HUES6 (cell line): ENCODE data around the gene ZMAT3.

Experiments used
- H3K27ac ChIP-seq: 2 replicates; pipeline ENCODE4 v1.7.0; 2013; ENCODE audit warnings: low read depth, mild to moderate bottlenecking, low read length, inconsistent platforms
- H3K27me3 ChIP-seq: 2 replicates; pipeline ENCODE4 v1.6.1; 2013; ENCODE audit warnings: low read length; ENCODE audit not compliant: control insufficient read depth, insufficient read depth
- H3K36me3 ChIP-seq: 2 replicates; pipeline ENCODE4 v1.6.1; 2013; ENCODE audit warnings: low read length; ENCODE audit not compliant: control insufficient read depth, insufficient read depth
- H3K4me1 ChIP-seq: 2 replicates; pipeline ENCODE4 v1.6.1; 2013; ENCODE audit warnings: low read length; ENCODE audit not compliant: control insufficient read depth, insufficient read depth
- H3K4me3 ChIP-seq: 2 replicates; pipeline ENCODE4 v1.5.1; 2013; ENCODE audit warnings: low read depth, low read length
- H3K9ac ChIP-seq: one replicate; pipeline ENCODE4 v1.6.1; 2013; ENCODE audit warnings: mild to moderate bottlenecking, low read length
- H3K9me3 ChIP-seq: 2 replicates; pipeline ENCODE4 v1.6.1; 2013; ENCODE audit warnings: low read depth, low read length; ENCODE audit not compliant: control insufficient read depth, insufficient read depth

ZMAT3 gene

DNA sequence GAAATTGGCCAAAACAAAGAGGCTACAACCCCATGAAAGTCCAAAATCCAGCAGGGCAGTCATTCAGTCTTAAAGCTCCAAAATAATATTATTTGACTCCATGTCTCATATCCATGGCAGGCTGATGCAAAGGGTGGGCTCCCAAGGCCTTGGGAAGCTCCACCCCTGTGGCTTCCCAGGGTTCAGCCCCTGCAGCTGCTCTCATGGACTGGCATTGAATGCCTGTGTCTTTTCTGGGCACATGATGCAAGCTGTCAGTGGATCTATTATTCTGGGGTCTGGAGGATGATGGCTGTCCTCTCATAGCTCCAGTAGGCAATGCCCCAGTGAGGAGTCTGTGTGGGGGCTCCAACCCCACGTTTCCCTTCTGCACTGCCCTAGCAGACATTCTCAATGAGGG is 81.8 kb downstream of the ZMAT3 start:
- Histone ChIP-seq H3K4me1 (no peaks in the 10 kb centered on the region), H3K27me3 (no peaks in the 10 kb centered on the region), H3K36me3 (no peaks in the 10 kb centered on the region), H3K9me3 (peaks cover 54% of the 10 kb centered on the region), H3K4me3 (no peak overlapping the region), H3K9ac (no peak overlapping the region), H3K27ac (no peak overlapping the region)

DNA sequence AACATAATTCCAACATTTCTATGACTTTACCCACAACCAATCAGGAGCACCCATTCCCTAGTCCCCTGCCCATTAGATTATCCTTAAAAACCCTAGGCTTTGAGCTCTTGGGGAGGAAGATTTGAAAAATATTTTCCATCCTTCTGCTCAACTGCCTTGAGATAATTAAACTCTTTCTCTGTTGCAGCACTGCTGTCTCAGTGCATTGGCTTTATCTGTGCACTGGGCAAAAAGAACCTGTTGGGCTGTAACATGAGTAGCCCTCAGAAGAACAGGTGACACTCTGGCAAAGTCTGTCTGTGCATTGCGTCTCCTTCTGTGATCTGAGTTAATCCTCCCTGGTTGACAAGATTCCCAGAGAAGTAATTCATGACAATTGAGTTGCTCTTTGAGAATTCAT is 83.9 kb downstream of the ZMAT3 start:
- no peak overlapping the region for H3K9ac ChIP-seq
- H3K27me3 ChIP-seq, result no peaks in the 10 kb centered on the region
- no peak overlapping the region for H3K4me3 ChIP-seq
- peaks cover 54% of the 10 kb centered on the region for H3K9me3 ChIP-seq
- H3K27ac ChIP-seq, result no peak overlapping the region
- H3K36me3 ChIP-seq, result no peaks in the 10 kb centered on the region
- H3K4me1 ChIP-seq, result no peaks in the 10 kb centered on the region

DNA sequence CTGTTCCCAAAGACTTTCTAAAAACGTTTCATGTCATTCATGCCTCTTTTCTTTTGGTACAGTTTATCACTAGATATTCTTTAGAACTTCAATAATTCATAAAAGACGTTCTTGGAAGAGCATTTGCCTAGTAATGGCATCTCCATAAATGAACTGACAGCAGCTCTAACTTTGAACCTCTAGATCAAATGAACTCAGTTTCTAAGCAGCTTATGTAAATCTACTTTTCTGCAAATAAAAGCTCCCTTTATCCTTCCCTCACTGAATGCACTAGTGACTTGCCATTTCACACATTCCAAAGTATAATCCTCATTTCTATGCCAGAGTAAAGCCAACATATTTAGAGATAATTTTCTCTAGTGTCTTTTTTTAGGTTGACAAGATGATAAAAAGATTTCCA is 85.2 kb downstream of the ZMAT3 start:
- Histone ChIP-seq H3K27ac (no peak overlapping the region), H3K9ac (no peak overlapping the region), H3K9me3 (peaks cover 54% of the 10 kb centered on the region), H3K27me3 (no peaks in the 10 kb centered on the region), H3K4me3 (no peak overlapping the region), H3K4me1 (no peaks in the 10 kb centered on the region), H3K36me3 (no peaks in the 10 kb centered on the region)

DNA sequence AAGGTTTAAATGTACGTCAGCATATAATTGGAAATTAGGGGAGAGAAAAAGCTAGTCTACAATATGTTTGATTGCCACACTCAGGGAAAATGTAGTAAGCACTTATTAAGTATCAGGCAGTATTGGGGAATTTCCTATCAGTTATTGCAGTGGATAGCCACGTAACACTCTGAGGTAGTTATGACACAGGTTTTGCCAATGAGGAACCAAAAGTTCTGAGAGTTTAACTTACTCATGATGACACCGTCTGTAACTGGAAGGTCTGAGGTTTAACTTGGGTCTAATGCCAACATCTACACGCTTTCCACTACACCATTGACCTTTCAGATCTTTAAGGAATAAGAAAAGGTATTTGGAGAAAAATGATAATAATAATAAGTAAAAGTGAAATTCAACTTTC is 89.5 kb downstream of the ZMAT3 start:
- H3K9me3 ChIP-seq, result peaks cover 12% of the 10 kb centered on the region
- no peak overlapping the region for H3K27ac ChIP-seq
- no peak overlapping the region for H3K9ac ChIP-seq

GRCh38 chr3:178975320-178975719 is 96.3 kb downstream of the ZMAT3 start:
- Histone ChIP-seq H3K36me3 (no peaks in the 10 kb centered on the region), H3K9ac (no peak overlapping the region), H3K27ac (no peak overlapping the region), H3K4me1 (no peaks in the 10 kb centered on the region), H3K27me3 (no peaks in the 10 kb centered on the region), H3K4me3 (no peak overlapping the region), H3K9me3 (peaks cover 9% of the 10 kb centered on the region; the same call in 1 of the 2 replicates)

More for the DNA sequence above, 89.5 kb downstream of the ZMAT3 start:
- no peaks in the 10 kb centered on the region for H3K27me3 ChIP-seq
- H3K4me1 ChIP-seq, result no peaks in the 10 kb centered on the region
- no peaks in the 10 kb centered on the region for H3K36me3 ChIP-seq
- H3K4me3 ChIP-seq, result no peak overlapping the region

GRCh38 chr3:178971614-178972013 is 100.0 kb downstream of the ZMAT3 start:
- Histone ChIP-seq H3K4me3 (no peak overlapping the region), H3K36me3 (no peaks in the 10 kb centered on the region), H3K9me3 (peaks cover 9% of the 10 kb centered on the region; the same call in 1 of the 2 replicates), H3K9ac (no peak overlapping the region), H3K27me3 (no peaks in the 10 kb centered on the region), H3K27ac (no peak overlapping the region), H3K4me1 (peaks cover 8% of the 10 kb centered on the region; the same call in 1 of the 2 replicates)

DNA sequence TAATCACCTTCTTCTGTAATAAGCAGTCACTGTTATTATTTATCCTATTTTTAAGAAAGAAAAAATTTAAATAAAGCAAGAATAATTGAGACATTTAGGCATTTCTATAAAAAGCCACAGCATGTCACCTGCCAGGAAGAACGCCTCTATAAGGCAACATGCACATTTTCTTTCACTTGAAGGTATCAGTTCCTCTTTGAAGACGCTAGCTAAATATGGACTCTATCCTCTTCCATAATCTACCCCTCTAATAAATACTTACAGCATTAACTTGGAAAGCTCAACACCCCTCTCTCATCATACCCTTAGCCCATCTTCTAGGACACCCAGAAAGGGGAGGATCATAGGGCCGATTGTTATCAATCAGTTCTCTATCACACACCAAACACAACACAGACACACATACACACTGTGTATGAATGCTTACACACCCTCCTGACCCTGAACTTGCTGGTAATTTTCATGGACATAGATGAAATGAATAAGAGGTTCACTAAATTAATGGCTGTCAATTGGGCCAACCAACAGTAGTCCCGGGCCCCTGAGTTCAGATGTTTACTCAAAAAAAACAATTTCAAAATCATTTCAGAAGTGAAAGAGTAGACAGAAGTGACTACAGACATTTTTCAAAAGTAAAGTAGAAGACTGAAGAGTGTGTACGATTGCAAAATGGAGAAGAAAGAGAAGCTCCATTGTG is 102.5 kb downstream of the ZMAT3 start:
- Histone ChIP-seq H3K27me3 (no peaks in the 10 kb centered on the region), H3K4me1 (peaks cover 9% of the 10 kb centered on the region; the same call in 1 of the 2 replicates), H3K27ac (no peak overlapping the region), H3K36me3 (no peaks in the 10 kb centered on the region), H3K4me3 (no peak overlapping the region), H3K9me3 (peaks cover 7% of the 10 kb centered on the region; the same call in 1 of the 2 replicates), H3K9ac (no peak overlapping the region)
